ENCODE data around the gene VOPP1.

Gene VOPP1

GRCh38 chr7:55540226-55540858, 32.0 kb downstream of the VOPP1 start:
- no peak overlapping the region for H3K4me3 ChIP-seq (ENCODE audit: low read depth, low read length)
- TF ChIP-seq CTCF (IDR thresholded peaks at IDR 0.05; ENCODE audit: low read depth, low read length), result no peak

- no peak overlapping the region for H3K4me3 ChIP-seq (ENCODE audit: low read depth, low read length)
- no peak for TF ChIP-seq CTCF (IDR thresholded peaks at IDR 0.05; ENCODE audit: low read depth, low read length)
These were observed 32.9 kb downstream of the VOPP1 start for GRCh38 chr7:55539380-55539779.

GRCh38 chr7:55538538-55538937, 33.8 kb downstream of the VOPP1 start:
- H3K4me3 ChIP-seq (ENCODE audit: low read depth, low read length), result no peak overlapping the region

GRCh38 chr7:55537458-55537990, 34.8 kb downstream of the VOPP1 start:
- no peak overlapping the region for H3K4me3 ChIP-seq (ENCODE audit: low read depth, low read length)
- no peak for TF ChIP-seq CTCF (IDR thresholded peaks at IDR 0.05; ENCODE audit: low read depth, low read length)

More at GRCh38 chr7:55538538-55538937, 33.8 kb downstream of the VOPP1 start:
- TF ChIP-seq CTCF (IDR thresholded peaks at IDR 0.05; ENCODE audit: low read depth, low read length), result no peak

GRCh38 chr7:55536619-55537457, 35.5 kb downstream of the VOPP1 start:
- no peak overlapping the region for H3K4me3 ChIP-seq (ENCODE audit: low read depth, low read length)
- TF ChIP-seq CTCF (IDR thresholded peaks at IDR 0.05; ENCODE audit: low read depth, low read length), result no peak

GRCh38 chr7:55535617-55536016, 36.7 kb downstream of the VOPP1 start:
- no peak for TF ChIP-seq CTCF (IDR thresholded peaks at IDR 0.05; ENCODE audit: low read depth, low read length)
- H3K4me3 ChIP-seq (ENCODE audit: low read depth, low read length), result no peak overlapping the region

All from WI38 (cell line).